Superior temporal gyrus (tissue), 1 donor: Measurements from ENCODE around the gene ADTRP.

Experiments
- DNase-seq: peaks from one replicate; pipeline ENCODE4 v3.0.0-alpha.2; 2016; ENCODE audit errors: extremely low spot score

The ADTRP gene

GRCh38 chr6:11778648-11779328 is at the start of gene ADTRP:
TSS of gene ADTRP (minus strand) at chr6:11778803. CDS start at chr6:11778759, 44 bp downstream.
- DNase-seq, result no peak

GRCh38 chr6:11826779-11827178 is 48.2 kb upstream of the ADTRP start:
- DNase-seq, result no peak

GRCh38 chr6:11824986-11825385 is 46.4 kb upstream of the ADTRP start:
- DNase-seq, result no peak

GRCh38 chr6:11822346-11822745 is 43.7 kb upstream of the ADTRP start:
- no peak for DNase-seq

GRCh38 chr6:11821781-11822180 is 43.2 kb upstream of the ADTRP start:
- no peak for DNase-seq

- no peak for DNase-seq
These were observed 42.2 kb upstream of the ADTRP start for GRCh38 chr6:11820821-11821220.

- no peak for DNase-seq
These were observed 40.9 kb upstream of the ADTRP start for GRCh38 chr6:11819486-11819885.

- no peak for DNase-seq
These were observed 36.6 kb upstream of the ADTRP start for GRCh38 chr6:11815231-11815630.

- no peak for DNase-seq
These were observed 36.2 kb upstream of the ADTRP start for GRCh38 chr6:11814819-11815218.

GRCh38 chr6:11814106-11814505 is 35.5 kb upstream of the ADTRP start:
- DNase-seq, result no peak

GRCh38 chr6:11813606-11814005 is 35.0 kb upstream of the ADTRP start:
- no peak for DNase-seq

GRCh38 chr6:11812951-11813350 is 34.3 kb upstream of the ADTRP start:
- DNase-seq, result no peak

- DNase-seq, result no peak
These were observed 33.8 kb upstream of the ADTRP start for GRCh38 chr6:11812439-11812838.

GRCh38 chr6:11811644-11812264 is 33.2 kb upstream of the ADTRP start:
- no peak for DNase-seq

- peak; percentile 34 for DNase-seq
These were observed 32.4 kb upstream of the ADTRP start for GRCh38 chr6:11810854-11811643.

GRCh38 chr6:11810039-11810541 is 31.5 kb upstream of the ADTRP start:
- DNase-seq, result no peak

GRCh38 chr6:11808054-11808453 is 29.5 kb upstream of the ADTRP start:
- no peak for DNase-seq

GRCh38 chr6:11806561-11807317 is 28.1 kb upstream of the ADTRP start:
- DNase-seq, result no peak

GRCh38 chr6:11805259-11806053 is 26.9 kb upstream of the ADTRP start:
- DNase-seq, result no peak

GRCh38 chr6:11804701-11805100 is 26.1 kb upstream of the ADTRP start:
- no peak for DNase-seq

- DNase-seq, result no peak
These were observed 25.5 kb upstream of the ADTRP start for GRCh38 chr6:11804135-11804534.
